ENCODE results near the gene PTPN4. TPM values are rescaled to one million over a fixed set of nuclear protein-coding genes. Genes with fewer than 3 reads are reported as not detected.

The PTPN4 gene
- total and polyA plus RNA-seq, 2 donors (not counting 1 experiment from before 2014, with no cell fraction given): 5.3 to 22.3 TPM

DNA sequence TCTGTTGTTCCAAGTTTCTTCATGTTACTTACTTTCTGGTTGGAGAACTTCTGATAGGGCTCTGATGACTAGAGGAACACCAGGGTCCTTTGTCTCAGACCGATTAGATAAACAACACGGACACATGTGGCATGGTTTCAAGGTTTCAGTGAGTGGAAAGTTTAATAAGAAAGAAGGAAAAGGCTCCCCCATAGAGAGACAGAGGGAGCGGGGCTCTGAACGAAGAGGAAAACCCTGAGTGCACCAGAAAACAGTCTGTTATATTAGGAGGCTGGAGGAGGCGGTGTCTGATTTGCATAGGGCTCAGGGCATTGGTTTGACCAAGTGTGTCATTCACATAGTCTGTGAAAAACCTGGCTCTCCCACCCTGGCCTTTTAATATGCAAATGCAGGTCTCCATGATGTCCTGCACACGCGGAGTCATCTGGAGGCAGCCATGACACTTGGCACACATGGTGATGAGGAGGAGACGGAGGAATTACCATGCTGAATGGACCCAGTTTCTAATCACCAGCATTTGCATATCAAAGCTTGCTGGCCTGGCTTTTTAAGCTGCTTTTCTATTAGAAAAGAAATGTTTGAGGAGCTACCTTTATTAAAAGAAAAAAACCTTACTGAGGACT, 94.2 kb downstream of the PTPN4 start:
- no peaks in the 10 kb centered on the region for H3K79me2 ChIP-seq (ENCODE audit: control insufficient read depth, insufficient read depth, low read length)
- H3K27ac ChIP-seq (ENCODE audit: insufficient read depth, low read length): no peak overlapping the region
- no peak overlapping the region for H2AFZ ChIP-seq (ENCODE audit: low read length)
- H3K4me1 ChIP-seq (ENCODE audit: control insufficient read depth, extremely low read depth, insufficient read depth, low read length): no peaks in the 10 kb centered on the region
- no peaks in the 10 kb centered on the region for H3K36me3 ChIP-seq (ENCODE audit: control insufficient read depth, insufficient read depth, low read length)
- H3K27me3 ChIP-seq (ENCODE audit: control insufficient read depth, insufficient read depth, low read length): no peaks in the 10 kb centered on the region
- no peak overlapping the region for H3K4me2 ChIP-seq (ENCODE audit: extremely low read depth, insufficient read depth, low read length)
- no peak overlapping the region for H3K4me3 ChIP-seq (replicated peaks in 1 of 4; ENCODE audit: control extremely low read depth in 1 of 4, insufficient read depth in 1 of 4, low read depth in 3 of 4, low read length in 4 of 4)
- H3K9me3 ChIP-seq (ENCODE audit: control insufficient read depth, insufficient read depth, low read depth, low read length): no peaks in the 10 kb centered on the region
- no peak overlapping the region for H3K9ac ChIP-seq (ENCODE audit: insufficient read depth, low read length)
- TF ChIP-seq EZH2 (IDR thresholded peaks at IDR 0.05; ENCODE audit: low read length, missing control alignments): no peak
- no peak for TF ChIP-seq CTCF (conservative IDR thresholded peaks at IDR 0.05 in 1 of 2, IDR thresholded peaks at IDR 0.05 in 1 of 2; ENCODE audit: low read depth in 1 of 2, low read length in 2 of 2)
- no peaks in the 10 kb centered on the region for H4K20me1 ChIP-seq (ENCODE audit: control insufficient read depth, extremely low read depth, insufficient read depth, low read length)
- DNase-seq (ENCODE audit: low read depth in 2 of 2): no peak

GRCh38 chr2:119856469-119856901, 96.8 kb downstream of the PTPN4 start:
- Histone ChIP-seq H4K20me1 (ENCODE audit: control insufficient read depth, extremely low read depth, insufficient read depth, low read length) (no peaks in the 10 kb centered on the region), H3K79me2 (ENCODE audit: control insufficient read depth, insufficient read depth, low read length) (no peaks in the 10 kb centered on the region), H2AFZ (ENCODE audit: low read length) (no peak overlapping the region), H3K9ac (ENCODE audit: insufficient read depth, low read length) (no peak overlapping the region), H3K4me3 (replicated peaks in 1 of 4; ENCODE audit: control extremely low read depth in 1 of 4, insufficient read depth in 1 of 4, low read depth in 3 of 4, low read length in 4 of 4) (no peak overlapping the region), H3K4me1 (ENCODE audit: control insufficient read depth, extremely low read depth, insufficient read depth, low read length) (no peaks in the 10 kb centered on the region), H3K36me3 (ENCODE audit: control insufficient read depth, insufficient read depth, low read length) (no peaks in the 10 kb centered on the region), H3K4me2 (ENCODE audit: extremely low read depth, insufficient read depth, low read length) (no peak overlapping the region), H3K9me3 (ENCODE audit: control insufficient read depth, insufficient read depth, low read depth, low read length) (no peaks in the 10 kb centered on the region), H3K27me3 (ENCODE audit: control insufficient read depth, insufficient read depth, low read length) (no peaks in the 10 kb centered on the region), H3K27ac (ENCODE audit: insufficient read depth, low read length) (no peak overlapping the region)
- TF ChIP-seq EZH2 (IDR thresholded peaks at IDR 0.05; ENCODE audit: low read length, missing control alignments): no peak
- TF ChIP-seq CTCF (conservative IDR thresholded peaks at IDR 0.05 in 1 of 2, IDR thresholded peaks at IDR 0.05 in 1 of 2; ENCODE audit: low read depth in 1 of 2, low read length in 2 of 2): no peak
- no peak for DNase-seq (ENCODE audit: low read depth in 2 of 2)

GRCh38 chr2:119857742-119858141, 98.0 kb downstream of the PTPN4 start:
- no peak for DNase-seq (ENCODE audit: low read depth in 2 of 2)
- Histone ChIP-seq H3K9ac (ENCODE audit: insufficient read depth, low read length) (no peak overlapping the region), H3K4me1 (ENCODE audit: control insufficient read depth, extremely low read depth, insufficient read depth, low read length) (no peaks in the 10 kb centered on the region), H4K20me1 (ENCODE audit: control insufficient read depth, extremely low read depth, insufficient read depth, low read length) (no peaks in the 10 kb centered on the region), H3K36me3 (ENCODE audit: control insufficient read depth, insufficient read depth, low read length) (no peaks in the 10 kb centered on the region), H3K4me2 (ENCODE audit: extremely low read depth, insufficient read depth, low read length) (no peak overlapping the region), H3K27ac (ENCODE audit: insufficient read depth, low read length) (no peak overlapping the region), H3K9me3 (ENCODE audit: control insufficient read depth, insufficient read depth, low read depth, low read length) (no peaks in the 10 kb centered on the region), H3K4me3 (replicated peaks in 1 of 4; ENCODE audit: control extremely low read depth in 1 of 4, insufficient read depth in 1 of 4, low read depth in 3 of 4, low read length in 4 of 4) (no peak overlapping the region), H3K27me3 (ENCODE audit: control insufficient read depth, insufficient read depth, low read length) (no peaks in the 10 kb centered on the region), H2AFZ (ENCODE audit: low read length) (no peak overlapping the region), H3K79me2 (ENCODE audit: control insufficient read depth, insufficient read depth, low read length) (no peaks in the 10 kb centered on the region)
- TF ChIP-seq EZH2 (IDR thresholded peaks at IDR 0.05; ENCODE audit: low read length, missing control alignments): no peak
- TF ChIP-seq CTCF (conservative IDR thresholded peaks at IDR 0.05 in 1 of 2, IDR thresholded peaks at IDR 0.05 in 1 of 2; ENCODE audit: low read depth in 1 of 2, low read length in 2 of 2): no peak
